B cell (primary cell): ENCODE measurements around the gene HOTAIR. TPM values are rescaled to one million over a fixed set of nuclear protein-coding genes. Genes with fewer than 3 reads are reported as not detected.

Source experiments
- ATAC-seq: fragments of 200-7000 bp; cut with Tn5 transposase; one replicate; pipeline ENCODE4 v1.10.0; 2021; ENCODE audit warnings: low read depth, mild to moderate bottlenecking, moderate number of reproducible peaks, moderate library complexity
- CTCF ChIA-PET: fragments of 350-600 bp; sonication (Branson Sonifier 250); formaldehyde crosslinking; loops from one replicate; lab custom pipeline; 2021; ENCODE audit warnings: antibody characterized with exemption, inconsistent platforms; lab: Charles Lee
- POLR2A ChIA-PET: fragments of 350-600 bp; sonication (Branson Sonifier 250); formaldehyde crosslinking; loops from one replicate; lab custom pipeline; 2021; ENCODE audit warnings: antibody characterized with exemption; lab: Charles Lee
- DNase-seq: peaks from one replicate; pipeline ENCODE4 v3.0.0; 2013
- H2AFZ ChIP-seq: 2 replicates; pipeline ENCODE4 v1.6.1; 2012; ENCODE audit warnings: mild to moderate bottlenecking, low read depth, low read length; ENCODE audit not compliant: insufficient read depth, poor library complexity, severe bottlenecking
- H3K27ac ChIP-seq, 2 donors: 1 replicate in 1 of 2; 2 replicates in 1 of 2; pipeline ENCODE4 v1.5.1; 2012 to 2013; ENCODE audit warnings: low read length in 2 of 2, mild to moderate bottlenecking in 2 of 2, moderate library complexity in 1 of 2
- H3K27me3 ChIP-seq, 4 experiments: fragments of 200-600 bp in 1 of 4; sonication (generic) in 1 of 4; replicated peaks in 1 of 4; 1 replicate in 2 of 4; 2 replicates in 2 of 4; pipeline versions ENCODE4 v1.6.1 to v1.7.0; 2013 to 2016; ENCODE audit warnings: low read length in 3 of 4, mild to moderate bottlenecking in 2 of 4, mixed read lengths in 1 of 4, moderate library complexity in 1 of 4; ENCODE audit not compliant: insufficient read depth in 4 of 4, control insufficient read depth in 3 of 4; ENCODE audit errors: control extremely low read depth in 1 of 4
- H3K36me3 ChIP-seq, 2 experiments: replicated peaks in 1 of 2; 1 replicate in 1 of 2; 2 replicates in 1 of 2; pipeline versions ENCODE4 v1.6.1 to v1.7.1; 2013; ENCODE audit warnings: low read length in 1 of 2; ENCODE audit not compliant: insufficient read depth in 2 of 2, control insufficient read depth in 1 of 2; ENCODE audit errors: control extremely low read depth in 1 of 2, extremely low read depth in 1 of 2
- H3K4me1 ChIP-seq, 2 donors: fragments of 200-600 bp in 1 of 2; sonication (generic) in 1 of 2; 1 replicate in 1 of 2; 2 replicates in 1 of 2; pipeline versions ENCODE4 v1.5.1 to v1.6.1; 2013 to 2017; ENCODE audit warnings: low read length in 2 of 2; ENCODE audit not compliant: control insufficient read depth in 2 of 2, insufficient read depth in 2 of 2
- H3K4me2 ChIP-seq: replicated peaks from 2 replicates; pipeline ENCODE3; 2012; ENCODE audit warnings: mild to moderate bottlenecking, low read depth, low read length; ENCODE audit not compliant: poor library complexity, severe bottlenecking
- H3K4me3 ChIP-seq, 5 experiments: fragments of 200-600 bp in 1 of 5; sonication (generic) in 1 of 5; 1 replicate in 3 of 5; 2 replicates in 2 of 5; pipeline versions ENCODE4 v1.5.1 to v1.7.0; 2011 to 2016; ENCODE audit warnings: low read length in 4 of 5, mild to moderate bottlenecking in 4 of 5, low read depth in 2 of 5, control low read depth in 1 of 5, moderate library complexity in 1 of 5; ENCODE audit not compliant: insufficient read depth in 1 of 5; ENCODE audit errors: control extremely low read depth in 1 of 5, extremely low read depth in 1 of 5
- H3K79me2 ChIP-seq: fragments of 200-600 bp; sonication (generic); one replicate; pipeline ENCODE4 v1.6.0; 2016; ENCODE audit warnings: low read length; ENCODE audit not compliant: control insufficient read depth, insufficient read depth
- H3K9ac ChIP-seq: fragments of 200-600 bp; sonication (generic); 2 replicates; pipeline ENCODE4 v1.6.1; 2017; ENCODE audit warnings: mild to moderate bottlenecking, low read length, moderate library complexity
- H3K9me3 ChIP-seq, 3 donors: one replicate each; pipeline versions ENCODE4 v1.6.1 to v1.7.1; 2013; ENCODE audit warnings: low read length in 2 of 3; ENCODE audit not compliant: control insufficient read depth in 2 of 3, insufficient read depth in 1 of 3; ENCODE audit errors: control extremely low read depth in 1 of 3
- H4K20me1 ChIP-seq: 2 replicates; pipeline ENCODE4 v1.6.0; 2012; ENCODE audit warnings: mild to moderate bottlenecking, low read length; ENCODE audit not compliant: insufficient read depth, control insufficient read depth, poor library complexity, severe bottlenecking
- H3K27ac Mint-ChIP-seq: one replicate; pipeline ENCODE4 v1.8.0; 2021; ENCODE audit warnings: mixed read lengths
- H3K27me3 Mint-ChIP-seq: one replicate; pipeline ENCODE4 v1.8.0; 2021; ENCODE audit warnings: mixed read lengths
- H3K4me1 Mint-ChIP-seq: one replicate; pipeline ENCODE4 v1.8.0; 2021; ENCODE audit warnings: mixed read lengths
- H3K4me3 Mint-ChIP-seq: one replicate; pipeline ENCODE4 v1.8.0; 2021; ENCODE audit warnings: mixed read lengths
- H3K9me3 Mint-ChIP-seq: one replicate; pipeline ENCODE4 v1.8.0; 2022; ENCODE audit warnings: mixed read lengths; ENCODE audit not compliant: insufficient read depth
- CTCF ChIP-seq: fragments of 200-600 bp; IDR thresholded peaks from one replicate; pipeline ENCODE4 v1.8.0; 2022; ENCODE audit warnings: antibody characterized with exemption, mild to moderate bottlenecking
- EZH2 ChIP-seq: IDR thresholded peaks from 2 replicates; pipeline ENCODE4 v1.6.1; 2012; ENCODE audit warnings: borderline replicate concordance, low read depth, mild to moderate bottlenecking, moderate library complexity, low read length; ENCODE audit not compliant: insufficient read depth, poor library complexity, severe bottlenecking
- WGBS: methylation state at CpG from one replicate; pipeline ENCODE4 v1.1.5; 2013; ENCODE audit warnings: missing lambda C conversion rate; ENCODE audit not compliant: insufficient coverage; 5-methylcytosine and 5-hydroxymethylcytosine counted together
- intact Hi-C: fragments of 100-400 bp; cut with micrococcal nuclease; formaldehyde crosslinking; loops from one replicate; pipeline ENCODE4 v1.10.0; 2022
- polyA plus RNA-seq: library from polyadenylated mRNA; depleted of rRNA; stranded (reverse); fragments of >200 nt; gene quantifications from 2 replicates; pipeline ENCODE4 v1.2.3, GENCODE V29; 2012
- total RNA-seq, 2 donors: library from RNA; stranded (reverse); fragments of 120-200 nt in 1 of 2; gene quantifications; 1 replicate in 1 of 2; 2 replicates in 1 of 2; pipeline versions ENCODE4 v1.2.3 to v1.2.4, GENCODE V29; 2013 to 2022

HOTAIR gene
- total and polyA plus RNA-seq, 2 donors (not counting 1 experiment from before 2014, with no cell fraction given): not detected

DNA sequence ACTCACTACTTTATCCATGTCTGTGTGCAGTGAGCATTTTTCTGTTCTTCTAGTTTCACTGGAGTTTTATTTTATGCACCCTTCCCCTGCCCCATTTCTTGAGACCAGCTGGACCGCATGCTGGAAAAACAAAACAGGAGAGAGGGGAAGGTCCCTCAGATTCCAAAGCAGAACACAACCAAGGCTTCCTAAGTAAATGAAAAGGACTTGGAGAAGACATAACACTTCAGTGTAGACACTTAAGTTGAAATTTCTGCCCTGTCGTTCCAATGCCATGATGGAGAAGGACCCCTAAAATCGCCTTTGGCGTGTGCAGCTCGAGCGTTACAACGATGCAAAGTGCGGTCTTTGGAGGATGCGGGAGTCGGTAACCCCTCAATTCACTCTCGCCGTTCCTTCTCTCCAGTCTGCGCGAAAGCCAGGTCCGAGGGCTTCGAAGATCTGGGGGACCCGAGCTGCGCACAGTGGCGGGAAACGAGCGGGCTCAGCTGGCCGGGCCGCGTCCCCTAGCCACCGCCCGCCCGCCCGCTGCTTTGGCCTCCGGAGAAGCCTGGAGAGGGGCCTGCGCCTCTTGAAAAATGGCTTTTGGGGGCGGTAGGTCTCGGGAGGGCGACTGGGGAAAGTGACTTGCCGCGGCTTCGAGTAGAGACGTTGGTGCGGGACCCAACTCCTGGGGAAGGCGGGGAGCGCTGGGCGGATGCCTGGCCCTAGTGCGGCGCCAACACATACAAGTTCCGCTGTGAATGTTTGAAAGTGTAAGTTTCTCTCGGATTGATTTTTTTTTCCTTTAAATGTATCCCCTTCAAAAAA, 47.3 kb downstream of the HOTAIR start:
- Histone ChIP-seq H2AFZ (no peak overlapping the region), H3K27me3 (peaks cover 0 to 88% (median 80%) of the 10 kb centered on the region in 4 experiments), H3K4me3 (no peak overlapping the region), H3K4me2 (peak overlapping the region; percentile 26), H3K9me3 (peaks cover 0 to 20% (median 0%) of the 10 kb centered on the region in 3 donors), H3K27ac (no peak overlapping the region), H3K79me2 (no peaks in the 10 kb centered on the region), H4K20me1 (no peaks in the 10 kb centered on the region), H3K4me1 (peaks cover 4 to 15% of the 10 kb centered on the region in 2 donors), H3K36me3 (no peaks in the 10 kb centered on the region), H3K9ac (no peak overlapping the region)
- 8% methylated on average over 31 of the region's 45 CpGs for WGBS
- POLR2A ChIA-PET: interaction anchor here (0.7 kb wide), 1 partner anchor 232 kb away, joined by 5 read pairs; no protein-coding TSS in a partner anchor
- Mint-ChIP-seq H3K27me3 (peaks cover 77% of the 10 kb centered on the region), H3K4me3 (no peak overlapping the region), H3K4me1 (no peaks in the 10 kb centered on the region), H3K27ac (no peak overlapping the region), H3K9me3 (no peaks in the 10 kb centered on the region)
- peak; percentile 26 for DNase-seq
- intact Hi-C loops: no loop called here
- CTCF ChIA-PET: interaction anchor here (0.8 kb wide), 1 partner anchor 13 kb away, joined by 3 read pairs; no protein-coding TSS in a partner anchor
- no peak for ATAC-seq
- TF ChIP-seq EZH2: peak; percentile 38
- no peak for TF ChIP-seq CTCF
